ENCODE measurements around the gene IL23R.

IL23R gene

GRCh38 chr1:67227196-67227595, 60.9 kb downstream of the IL23R start:
- no peak for DNase-seq (ENCODE audit: low read depth)
- H3K4me3 ChIP-seq (ENCODE audit: low read depth, low read length), result no peak overlapping the region
- no peak for TF ChIP-seq CTCF (IDR thresholded peaks at IDR 0.05; ENCODE audit: insufficient read depth, low read depth, low read length, missing control alignments)

GRCh38 chr1:67228791-67229190, 62.5 kb downstream of the IL23R start:
- no peak for TF ChIP-seq CTCF (IDR thresholded peaks at IDR 0.05; ENCODE audit: insufficient read depth, low read depth, low read length, missing control alignments)
- no peak overlapping the region for H3K4me3 ChIP-seq (ENCODE audit: low read depth, low read length)
- DNase-seq (ENCODE audit: low read depth), result peak; percentile 49

- no peak for TF ChIP-seq CTCF (IDR thresholded peaks at IDR 0.05; ENCODE audit: insufficient read depth, low read depth, low read length, missing control alignments)
- no peak overlapping the region for H3K4me3 ChIP-seq (ENCODE audit: low read depth, low read length)
- no peak for DNase-seq (ENCODE audit: low read depth)
These were observed 64.3 kb downstream of the IL23R start for GRCh38 chr1:67230539-67230938.

GRCh38 chr1:67236277-67236676, 70.0 kb downstream of the IL23R start:
- no peak for TF ChIP-seq CTCF (IDR thresholded peaks at IDR 0.05; ENCODE audit: insufficient read depth, low read depth, low read length, missing control alignments)

GRCh38 chr1:67239738-67240137, 73.5 kb downstream of the IL23R start:
- no peak for TF ChIP-seq CTCF (IDR thresholded peaks at IDR 0.05; ENCODE audit: insufficient read depth, low read depth, low read length, missing control alignments)
- DNase-seq (ENCODE audit: low read depth), result peak; percentile 56
- H3K4me3 ChIP-seq (ENCODE audit: low read depth, low read length), result no peak overlapping the region

More at GRCh38 chr1:67236277-67236676, 70.0 kb downstream of the IL23R start:
- DNase-seq (ENCODE audit: low read depth), result no peak
- no peak overlapping the region for H3K4me3 ChIP-seq (ENCODE audit: low read depth, low read length)

- no peak for TF ChIP-seq CTCF (IDR thresholded peaks at IDR 0.05; ENCODE audit: insufficient read depth, low read depth, low read length, missing control alignments)
- no peak overlapping the region for H3K4me3 ChIP-seq (ENCODE audit: low read depth, low read length)
- DNase-seq (ENCODE audit: low read depth), result peak; percentile 64
These were observed 75.0 kb downstream of the IL23R start for GRCh38 chr1:67241200-67241746.

GRCh38 chr1:67242016-67242415, 75.8 kb downstream of the IL23R start:
- no peak for TF ChIP-seq CTCF (IDR thresholded peaks at IDR 0.05; ENCODE audit: insufficient read depth, low read depth, low read length, missing control alignments)
- no peak for DNase-seq (ENCODE audit: low read depth)
- no peak overlapping the region for H3K4me3 ChIP-seq (ENCODE audit: low read depth, low read length)

Measured in GM12865 (cell line).